SHP77 (cell line): ENCODE data around the gene NOTCH3.

ENCODE experiments used
- DNase-seq, 2 experiments: peaks; one replicate each; lab custom pipeline; 2025; lab: John Stamatoyannopoulos, UW

The NOTCH3 gene

DNA sequence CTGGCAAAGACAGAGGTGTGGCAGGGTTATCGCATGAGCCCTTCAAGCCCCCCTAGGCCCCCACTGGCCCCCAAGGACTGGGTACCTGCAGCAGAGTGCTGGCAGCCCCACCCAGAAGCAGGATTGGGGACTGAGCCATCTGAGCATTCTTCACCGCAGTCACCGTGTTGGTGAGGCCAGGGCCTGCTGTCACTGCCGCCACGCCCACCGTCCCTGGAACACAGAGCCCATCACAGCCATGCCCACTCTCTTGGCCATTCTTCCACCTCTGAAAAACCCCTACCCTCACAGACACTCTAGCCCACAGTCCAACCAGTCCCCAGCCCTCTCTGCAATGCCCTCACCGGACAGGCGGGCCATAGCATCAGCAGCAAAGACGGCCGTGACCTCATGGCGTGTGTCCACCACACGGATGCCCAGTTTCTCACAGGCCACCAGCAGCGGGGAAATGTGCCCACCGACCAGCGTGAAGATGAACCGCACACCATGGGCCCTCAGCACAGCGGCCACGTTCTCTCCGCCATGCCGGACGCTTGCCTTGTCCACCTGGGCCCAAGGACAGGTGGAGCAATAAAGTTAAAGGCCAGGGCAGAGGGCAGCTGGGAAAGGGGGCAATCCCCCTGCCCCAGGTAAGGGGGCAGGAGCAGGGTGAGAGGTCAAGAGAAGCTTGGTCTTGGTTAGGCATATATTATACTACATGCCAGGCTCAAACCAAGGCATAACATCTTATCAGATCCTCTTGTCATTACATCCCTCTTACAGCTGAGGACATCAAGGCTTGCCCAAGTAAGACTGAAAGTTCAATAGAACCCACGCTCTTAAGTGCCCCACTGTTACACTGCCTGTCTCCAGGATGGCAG is 77.5 kb downstream of the NOTCH3 start:
- DNase-seq: no peak

DNA sequence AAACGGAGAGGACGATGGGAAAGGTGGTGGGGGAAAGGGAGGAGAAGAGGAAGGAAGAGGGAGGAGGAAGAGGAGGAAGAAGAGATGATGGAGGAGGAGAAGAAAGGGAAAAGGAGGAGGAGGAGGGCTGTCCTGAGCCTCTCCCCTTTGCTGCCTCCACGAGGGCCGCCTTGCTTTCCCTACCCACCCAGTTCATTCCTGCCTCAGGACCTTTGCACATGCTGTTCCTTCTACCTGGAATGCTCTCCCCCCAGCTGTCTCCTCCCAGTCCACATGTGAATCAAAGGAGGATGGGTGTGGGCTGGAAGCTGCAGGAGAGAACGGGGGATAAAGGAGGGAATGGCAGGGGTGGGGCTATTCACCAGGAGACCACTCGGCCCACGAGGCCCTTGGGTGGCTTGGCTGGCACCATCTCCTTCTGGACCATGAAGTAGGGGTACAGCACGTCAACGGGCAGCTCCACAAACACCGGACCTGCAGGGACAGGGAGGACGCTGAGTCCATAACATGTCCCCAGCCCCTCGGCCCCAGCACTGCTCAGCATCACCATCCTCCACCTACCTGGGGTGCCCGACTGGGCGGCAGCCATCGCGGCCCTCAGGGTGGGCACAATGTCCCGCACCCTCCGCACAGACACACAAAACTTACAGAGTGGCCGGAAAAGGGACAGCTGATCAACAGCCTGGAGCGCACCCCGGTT is 78.3 kb downstream of the NOTCH3 start:
- no peak for DNase-seq

DNA sequence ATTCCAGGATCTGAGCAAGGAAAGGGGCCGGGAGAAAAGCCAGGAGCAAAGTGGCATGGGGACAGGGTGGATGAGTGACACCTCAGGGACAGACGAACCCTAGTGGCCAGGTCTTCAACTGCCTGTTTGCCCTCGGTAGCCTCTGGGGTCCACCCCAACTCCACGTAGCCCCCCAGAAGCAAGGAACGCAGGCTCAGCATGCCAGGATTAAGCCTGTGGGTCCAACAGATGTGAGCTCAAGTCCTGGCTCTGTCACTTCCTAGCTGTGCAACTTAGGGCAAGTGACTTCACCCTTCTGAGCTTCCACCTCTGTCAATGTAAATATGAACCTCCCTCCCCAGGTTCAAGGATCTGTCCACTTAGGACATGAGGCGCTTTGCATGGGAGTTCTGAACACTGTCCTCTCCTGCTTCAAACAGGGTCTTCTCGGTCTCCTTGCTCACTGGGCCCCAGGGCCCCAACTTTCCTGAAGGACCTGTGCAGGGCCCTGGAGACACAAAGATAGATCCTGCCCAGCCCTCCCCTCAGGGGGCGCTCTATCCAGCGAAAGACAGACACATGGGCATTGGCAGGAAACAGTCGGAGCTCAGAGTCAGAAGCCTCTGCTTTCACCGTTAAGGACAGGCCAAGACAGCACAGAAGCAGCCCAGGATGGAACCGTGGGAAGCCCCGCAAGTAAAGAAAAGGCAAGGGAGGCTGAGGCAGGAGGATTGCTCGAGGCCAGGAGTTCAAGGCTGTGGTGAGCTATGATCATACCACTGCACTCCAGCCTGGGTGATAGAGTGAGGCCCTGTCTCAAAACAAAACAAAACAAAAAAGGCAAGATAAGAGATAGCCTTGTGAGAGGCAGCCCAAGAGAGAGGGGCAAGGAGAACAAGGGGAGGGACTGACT is 80.4 kb downstream of the NOTCH3 start:
- no peak for DNase-seq

DNA sequence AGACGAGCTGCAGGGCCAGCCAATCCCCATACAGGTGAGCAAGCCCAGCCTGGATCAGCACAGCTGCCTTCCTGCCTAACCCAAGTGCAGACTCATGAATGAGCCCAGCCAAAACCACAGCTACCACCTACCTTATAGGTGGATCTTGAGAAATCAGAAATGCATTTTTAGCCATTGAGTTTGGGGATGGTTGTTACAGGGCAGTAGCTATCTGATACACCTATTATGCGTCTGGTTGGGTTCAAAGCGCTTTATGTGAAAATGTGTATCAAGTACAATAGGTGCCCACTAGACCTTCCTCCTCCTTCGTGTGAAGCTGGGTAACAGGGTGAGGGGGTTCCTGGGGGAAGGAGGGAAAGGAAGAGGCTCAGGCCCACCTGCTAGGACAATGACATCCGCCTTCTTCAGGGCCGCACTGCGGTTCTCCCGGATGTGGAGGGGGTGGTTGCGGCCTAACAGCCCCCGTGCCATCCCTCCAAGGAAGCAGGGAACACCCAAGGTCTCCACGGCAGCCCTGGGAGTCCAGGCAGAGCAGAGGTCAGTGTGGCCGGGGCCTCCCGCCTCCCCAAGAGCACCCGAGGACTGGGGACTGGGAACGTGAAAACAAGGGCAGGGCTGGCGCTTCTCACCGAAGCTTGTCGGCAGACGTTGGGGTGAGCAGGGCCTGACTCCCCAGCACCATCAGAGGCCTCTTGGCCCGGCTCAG is 81.9 kb downstream of the NOTCH3 start:
- DNase-seq: no peak

DNA sequence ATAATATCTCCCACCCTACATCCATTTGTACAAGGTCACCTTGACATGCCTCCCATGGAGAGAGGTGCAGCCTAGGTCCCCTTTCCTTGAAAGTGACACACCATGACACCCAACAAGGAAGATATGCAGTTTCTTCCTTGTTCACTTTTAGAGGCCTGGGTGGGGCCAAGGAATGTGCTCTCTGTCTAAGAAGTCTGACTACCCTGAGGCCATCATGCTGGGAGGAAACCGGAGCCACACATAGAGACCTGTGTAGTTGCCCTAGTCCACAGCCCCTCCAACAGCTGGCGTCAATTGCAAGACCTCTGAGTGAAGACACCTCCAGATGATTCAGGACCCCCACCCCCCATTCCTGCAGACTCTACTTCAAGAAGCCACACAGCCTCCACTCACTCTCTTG is 82.5 kb downstream of the NOTCH3 start:
- DNase-seq: no peak

DNA sequence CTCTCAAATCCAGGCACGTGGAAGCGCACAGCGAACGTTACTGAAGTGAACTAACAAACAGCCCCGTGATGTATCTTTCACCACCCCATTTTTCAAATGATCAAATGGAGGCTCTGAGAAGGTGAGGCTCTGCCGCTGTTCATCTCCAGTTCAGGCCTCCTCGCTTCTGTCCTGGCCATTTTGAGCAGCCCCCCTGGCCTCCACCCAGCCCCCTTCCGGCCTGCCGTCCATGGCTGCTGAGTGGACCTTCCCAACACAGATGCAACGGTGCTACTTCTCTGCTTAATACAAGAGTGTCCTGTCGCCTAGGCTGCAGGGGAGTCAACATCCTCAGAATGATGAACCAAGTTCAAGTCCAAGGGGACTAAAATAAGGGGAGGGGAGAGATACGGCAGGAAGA is 83.9 kb downstream of the NOTCH3 start:
- DNase-seq: no peak

DNA sequence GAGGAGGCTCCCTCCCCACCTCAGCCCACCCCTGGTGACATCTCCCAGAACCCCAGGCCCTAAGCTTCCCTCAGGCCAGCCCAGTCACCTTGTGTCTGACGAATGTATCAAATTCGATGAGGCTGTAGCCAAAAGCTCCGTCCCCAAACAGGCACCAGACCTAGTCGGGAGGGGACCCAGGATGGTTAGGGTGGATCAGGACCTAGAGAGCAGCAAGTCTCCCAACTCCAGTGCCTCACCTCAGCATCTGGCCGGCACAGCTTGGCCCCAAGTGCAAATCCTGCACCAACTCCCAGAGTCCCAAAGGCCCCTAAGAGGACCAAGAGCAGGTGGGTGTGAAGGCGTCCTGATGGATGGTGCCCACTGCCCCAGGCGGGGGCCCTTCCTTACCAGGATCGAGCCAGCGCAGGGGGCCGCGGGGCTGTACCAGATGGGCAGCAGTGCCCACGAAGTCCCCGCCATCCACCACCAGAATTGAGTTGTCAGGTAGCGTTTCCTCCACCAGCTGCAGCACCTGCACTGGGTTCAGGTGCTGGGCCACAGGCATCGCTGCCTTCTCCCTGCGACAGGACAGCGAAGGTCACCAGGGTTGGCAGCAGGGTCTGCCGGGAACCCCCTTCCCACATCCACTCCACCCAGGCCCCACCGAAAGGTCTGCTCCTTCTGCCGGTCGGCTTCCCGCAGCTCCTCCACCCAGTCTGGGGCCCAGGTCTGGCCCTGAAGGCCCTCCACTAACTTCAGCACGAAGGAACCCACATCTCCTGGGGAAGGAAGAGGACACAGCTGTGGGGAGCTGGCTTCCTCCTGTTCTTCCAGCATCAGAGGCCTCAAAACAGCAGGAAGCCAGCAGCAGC is 84.8 kb downstream of the NOTCH3 start:
- no peak for DNase-seq

DNA sequence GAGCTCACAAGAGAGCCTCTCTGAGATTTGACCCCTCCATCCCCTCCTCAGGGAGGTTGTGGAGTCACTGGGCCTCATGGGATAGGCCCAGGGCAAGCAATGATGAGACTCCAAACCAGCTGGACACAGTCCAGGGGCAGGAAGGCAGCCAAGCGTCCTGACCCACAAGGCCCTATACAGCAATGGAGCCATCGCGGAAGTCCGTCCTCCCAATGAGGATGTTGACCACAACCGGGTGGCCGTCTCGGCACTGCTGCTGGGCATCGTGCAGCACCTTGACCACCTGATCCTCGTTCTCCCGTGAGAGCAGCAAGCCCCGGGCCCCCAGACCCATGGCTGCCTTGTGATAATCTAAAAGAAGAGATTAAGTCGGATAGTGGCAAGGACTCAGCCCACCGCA is 85.7 kb downstream of the NOTCH3 start:
- DNase-seq: no peak

DNA sequence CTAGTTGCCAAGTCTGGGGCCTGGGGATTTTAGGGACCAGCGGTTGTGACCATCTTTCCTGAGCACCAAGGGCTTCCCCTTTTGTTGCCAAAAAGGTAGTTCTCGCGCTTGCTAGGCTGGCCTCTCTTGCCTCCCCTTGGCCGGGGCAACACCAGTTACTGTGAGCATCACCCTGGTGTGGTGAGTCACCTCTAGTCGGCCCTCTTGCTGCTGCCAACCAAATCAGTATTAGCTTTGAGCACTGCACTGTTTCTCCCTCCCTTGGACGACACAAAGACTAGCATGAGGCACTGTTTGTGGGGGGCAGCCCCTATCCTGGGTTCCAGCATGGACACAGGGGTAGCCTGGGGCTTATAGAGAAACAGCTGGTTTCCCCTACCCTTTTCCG is 86.6 kb downstream of the NOTCH3 start:
- DNase-seq: no peak

DNA sequence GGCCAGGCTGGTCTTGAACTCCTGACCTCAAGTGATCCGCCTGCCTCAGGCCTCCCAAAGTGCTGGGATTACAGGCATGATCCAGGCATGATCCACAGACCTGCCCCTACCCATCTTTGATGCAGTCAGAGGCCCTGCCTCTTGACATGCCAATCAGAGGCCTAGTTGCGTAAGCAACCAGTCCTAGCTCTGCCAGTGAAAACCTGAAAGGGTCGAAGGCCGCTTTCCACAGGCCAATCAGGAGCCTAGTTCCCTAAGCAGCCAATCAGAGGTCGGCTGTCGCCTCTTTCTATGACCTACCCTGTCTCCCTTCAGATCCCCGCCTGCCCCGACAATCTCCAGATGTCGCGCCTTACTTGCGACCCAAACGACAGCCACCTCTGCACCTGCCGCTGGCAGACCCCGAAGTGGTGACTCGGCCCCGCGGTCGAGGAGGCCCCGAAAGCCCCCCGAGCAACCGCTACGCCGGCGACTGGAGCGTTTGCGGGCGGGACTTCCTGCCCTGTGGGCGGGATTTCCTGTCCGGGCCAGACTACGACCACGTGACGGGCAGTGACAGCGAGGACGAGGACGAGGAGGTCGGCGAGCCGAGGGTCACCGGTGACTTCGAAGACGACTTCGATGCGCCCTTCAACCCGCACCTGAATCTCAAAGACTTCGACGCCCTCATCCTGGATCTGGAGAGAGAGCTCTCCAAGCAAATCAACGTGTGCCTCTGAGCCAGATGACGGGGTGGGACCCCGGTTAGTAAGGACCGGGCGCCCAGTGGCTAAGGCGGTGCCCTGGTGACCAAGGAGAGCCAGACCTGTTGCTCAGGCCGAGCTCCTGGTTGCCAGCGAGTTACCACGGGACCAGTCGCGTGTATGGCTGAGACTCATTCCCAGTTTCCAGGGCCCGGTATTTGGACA is 87.3 kb downstream of the NOTCH3 start:
- no peak for DNase-seq

DNA sequence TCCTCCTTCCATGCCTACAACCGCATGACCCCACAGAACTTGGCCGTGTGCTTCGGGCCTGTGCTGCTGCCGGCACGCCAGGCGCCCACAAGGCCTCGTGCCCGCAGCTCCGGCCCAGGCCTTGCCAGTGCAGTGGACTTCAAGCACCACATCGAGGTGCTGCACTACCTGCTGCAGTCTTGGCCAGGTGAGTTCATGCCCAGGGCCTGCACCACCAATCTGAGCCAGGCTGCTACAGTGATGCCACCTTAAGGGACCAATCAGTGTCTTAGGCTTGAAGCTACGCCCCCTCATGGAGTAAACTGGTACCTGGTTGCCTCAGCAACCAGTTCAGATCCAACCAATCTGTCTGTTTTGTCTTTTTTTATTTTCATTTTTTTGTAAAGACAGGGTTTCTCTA is 88.4 kb downstream of the NOTCH3 start:
- no peak for DNase-seq

DNA sequence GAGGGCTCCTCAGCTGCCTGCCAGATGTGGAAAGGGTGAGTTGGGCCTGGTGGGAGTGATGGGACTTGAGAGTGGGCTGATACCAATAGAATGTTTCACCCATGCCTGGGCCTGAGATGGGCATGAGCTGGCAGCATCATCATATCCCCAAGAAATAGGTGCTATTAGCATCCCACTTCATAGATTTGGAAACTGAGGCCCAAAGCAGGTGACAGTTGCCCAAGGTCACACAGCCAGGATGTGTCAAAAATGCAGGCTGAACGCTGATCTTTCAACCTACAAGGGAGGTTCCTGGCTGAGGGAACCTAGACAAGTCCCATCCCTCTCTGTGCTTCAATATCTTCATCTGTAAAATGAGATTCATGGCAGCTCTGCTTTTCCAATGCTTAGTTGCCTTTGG is 89.0 kb downstream of the NOTCH3 start:
- no peak for DNase-seq

DNA sequence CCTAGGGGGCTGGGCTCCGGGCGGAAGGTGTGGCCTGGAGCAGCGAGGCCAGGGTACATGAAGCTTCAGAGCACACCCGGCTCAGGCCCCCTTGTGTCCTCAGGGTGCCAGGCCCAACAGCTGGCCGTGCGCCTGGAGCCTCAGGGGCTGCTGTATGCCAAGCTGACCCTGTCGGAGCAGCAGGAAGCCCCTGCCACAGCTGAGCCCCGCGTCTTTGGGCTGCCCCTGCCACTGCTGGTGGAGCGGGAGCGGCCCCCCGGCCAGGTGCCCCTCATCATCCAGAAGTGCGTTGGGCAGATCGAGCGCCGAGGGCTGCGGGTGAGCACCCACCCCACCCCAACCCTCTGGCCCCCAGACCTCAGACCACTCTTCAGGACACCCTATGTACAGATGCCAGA is 90.4 kb downstream of the NOTCH3 start:
- DNase-seq: no peak

DNA sequence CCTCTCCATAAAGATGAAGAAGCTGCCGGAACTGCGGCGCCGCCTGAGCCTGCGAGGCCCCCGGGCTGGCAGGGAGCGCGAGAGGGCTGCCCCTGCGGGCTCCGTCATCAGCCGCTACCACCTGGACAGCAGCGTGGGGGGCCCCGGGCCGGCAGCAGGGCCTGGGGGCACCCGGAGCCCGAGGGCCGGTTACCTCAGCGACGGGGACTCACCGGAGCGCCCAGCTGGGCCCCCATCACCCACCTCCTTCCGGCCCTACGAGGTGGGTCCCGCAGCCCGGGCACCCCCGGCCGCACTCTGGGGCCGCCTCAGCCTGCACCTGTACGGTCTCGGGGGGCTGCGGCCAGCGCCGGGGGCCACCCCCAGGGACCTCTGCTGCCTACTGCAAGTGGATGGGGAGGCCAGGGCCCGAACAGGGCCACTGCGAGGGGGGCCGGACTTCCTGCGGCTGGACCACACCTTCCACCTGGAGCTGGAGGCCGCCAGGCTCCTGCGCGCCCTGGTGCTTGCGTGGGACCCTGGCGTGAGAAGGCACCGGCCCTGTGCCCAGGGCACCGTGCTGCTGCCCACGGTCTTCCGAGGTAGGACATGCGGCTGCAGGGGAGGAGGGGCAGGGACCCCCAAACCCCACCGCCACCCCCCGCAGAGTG is 90.9 kb downstream of the NOTCH3 start:
- DNase-seq: no peak
